NOMO-1 (cell line): ENCODE measurements around the gene HNRNPH1.
"Not testable (repeated sequence)": the region's sequence is repeated elsewhere in the genome, so short reads cannot be mapped to it uniquely, and the experiment has no call there.

ENCODE experiments used
- DNase-seq, 2 experiments: peaks; one replicate each; lab custom pipeline; 2025; ENCODE audit not compliant: unreplicated experiment in 2 of 2; lab: John Stamatoyannopoulos, UW

The HNRNPH1 gene, protein sequence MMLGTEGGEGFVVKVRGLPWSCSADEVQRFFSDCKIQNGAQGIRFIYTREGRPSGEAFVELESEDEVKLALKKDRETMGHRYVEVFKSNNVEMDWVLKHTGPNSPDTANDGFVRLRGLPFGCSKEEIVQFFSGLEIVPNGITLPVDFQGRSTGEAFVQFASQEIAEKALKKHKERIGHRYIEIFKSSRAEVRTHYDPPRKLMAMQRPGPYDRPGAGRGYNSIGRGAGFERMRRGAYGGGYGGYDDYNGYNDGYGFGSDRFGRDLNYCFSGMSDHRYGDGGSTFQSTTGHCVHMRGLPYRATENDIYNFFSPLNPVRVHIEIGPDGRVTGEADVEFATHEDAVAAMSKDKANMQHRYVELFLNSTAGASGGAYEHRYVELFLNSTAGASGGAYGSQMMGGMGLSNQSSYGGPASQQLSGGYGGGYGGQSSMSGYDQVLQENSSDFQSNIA

DNA sequence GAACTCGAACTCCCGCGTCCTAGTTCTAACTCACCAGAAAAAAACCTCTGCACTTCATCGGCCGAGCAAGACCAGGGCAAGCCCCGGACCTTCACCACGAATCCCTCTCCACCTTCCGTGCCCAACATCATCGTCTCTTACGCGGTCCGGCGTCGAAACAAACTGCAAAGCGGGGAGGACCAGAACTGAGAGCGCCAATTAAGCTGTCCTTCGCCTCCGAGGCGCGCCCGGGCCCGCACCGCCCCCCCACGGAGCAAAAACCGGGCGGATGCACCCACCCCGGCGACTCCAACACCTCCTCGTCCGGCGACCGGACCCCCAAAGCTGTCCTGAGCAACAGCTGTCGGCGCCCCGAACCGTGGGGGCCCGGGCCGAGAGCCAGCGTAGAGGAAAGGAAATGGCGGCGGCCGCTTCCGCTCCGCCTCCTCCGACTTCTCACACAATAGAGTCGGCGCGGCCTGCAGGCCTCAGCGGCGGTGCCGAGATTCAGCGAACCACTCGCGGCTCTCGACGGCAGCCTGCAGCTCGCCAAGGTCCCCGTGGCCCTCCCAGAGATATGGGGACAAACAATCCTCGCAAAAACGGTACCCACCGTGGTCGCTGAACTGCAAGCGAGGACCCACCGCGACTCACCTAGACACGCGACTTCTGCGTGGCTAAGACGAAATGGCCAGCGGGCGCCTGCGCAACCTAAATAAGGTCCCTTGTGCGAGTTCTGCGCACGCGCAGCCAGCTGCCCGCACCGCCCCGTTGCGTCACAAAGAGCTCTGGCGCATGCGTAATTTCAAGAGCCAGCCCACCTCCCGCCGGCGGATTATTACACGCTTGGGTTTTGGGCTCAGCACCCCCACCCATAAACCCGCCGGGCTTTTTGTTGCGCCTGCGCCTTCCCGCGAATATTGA lies at the start of gene HNRNPH1:
TSS of gene HNRNPH1 (minus strand) at position 669 of the 903 bp plus-strand sequence. CDS start at position 131, 538 bp downstream.
- peak; percentile 98 to 100 for DNase-seq

DNA sequence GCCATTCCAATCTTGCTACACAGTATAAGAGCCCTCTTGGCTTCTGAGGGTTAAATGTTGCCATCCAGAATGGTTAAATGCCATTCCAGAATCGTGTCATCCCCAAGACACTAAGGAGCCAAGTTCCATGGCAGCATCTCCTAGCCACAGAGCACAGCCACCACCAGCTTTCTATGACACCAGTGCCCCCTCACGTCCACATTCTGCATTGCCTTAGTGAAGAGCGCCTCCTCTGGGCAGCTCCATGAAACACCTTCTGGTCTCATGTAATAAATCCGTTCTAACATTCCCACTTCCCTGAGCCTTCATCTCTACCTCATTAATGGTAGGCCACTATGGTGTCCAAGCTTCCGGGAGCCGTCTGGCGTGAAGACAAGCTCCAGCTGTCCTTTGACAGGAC lies 44.9 kb upstream of the HNRNPH1 start:
- DNase-seq: peak; percentile 56 to 84

DNA sequence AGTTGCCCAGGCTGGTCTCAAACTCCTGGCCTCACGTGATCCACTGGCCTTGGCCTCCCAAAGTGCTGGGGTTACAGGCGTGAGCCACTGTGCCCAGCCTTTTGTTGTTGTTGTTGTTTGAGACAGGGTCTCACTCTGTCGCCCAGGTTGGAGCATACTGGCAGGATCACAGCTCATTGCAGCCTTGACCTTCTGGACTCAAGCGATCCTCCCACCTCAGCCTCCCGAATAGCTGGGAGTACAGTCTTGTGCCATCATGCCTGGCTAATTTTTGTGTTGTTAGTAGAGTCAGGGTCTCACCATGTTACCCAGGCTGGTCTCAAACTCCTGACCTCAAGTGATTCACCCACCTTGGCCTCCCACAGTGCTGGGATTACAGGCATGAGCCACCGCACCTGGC lies 38.2 kb upstream of the HNRNPH1 start:
- not testable (repeated sequence) for DNase-seq

DNA sequence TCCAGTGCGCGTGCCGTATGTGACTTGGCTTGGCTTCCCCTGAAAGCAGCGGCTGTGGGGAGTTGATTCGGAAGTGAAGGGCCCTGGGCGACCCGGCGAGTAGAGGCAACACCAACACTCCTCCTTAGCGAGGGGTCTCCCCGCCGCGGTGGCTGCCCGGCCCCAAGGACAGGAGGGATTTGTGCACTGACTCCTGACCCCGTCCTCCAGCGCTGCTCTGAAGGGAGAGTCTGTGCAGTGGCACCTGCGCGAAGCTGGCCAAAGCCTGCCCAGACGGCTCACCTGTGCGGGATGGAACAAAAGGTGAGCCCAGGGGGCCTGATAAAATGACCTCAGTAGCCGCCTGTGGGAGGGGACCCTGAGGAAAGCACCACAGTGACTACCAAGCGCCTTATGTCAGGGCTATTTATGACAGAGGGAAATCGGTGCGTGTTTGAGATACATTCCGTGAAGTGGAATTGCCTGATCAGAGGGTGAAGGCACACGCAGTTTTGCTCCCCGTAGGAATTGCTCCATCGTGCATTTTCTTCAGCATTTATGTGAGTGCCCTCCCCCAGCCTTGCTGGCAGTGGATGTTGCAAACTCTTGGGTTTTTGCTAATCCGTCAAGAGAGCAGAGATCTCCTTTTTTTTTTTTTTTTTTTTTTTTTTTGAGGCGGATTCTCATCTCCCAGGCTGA lies 34.8 kb upstream of the HNRNPH1 start:
- peak; percentile 40 to 58 for DNase-seq

DNA sequence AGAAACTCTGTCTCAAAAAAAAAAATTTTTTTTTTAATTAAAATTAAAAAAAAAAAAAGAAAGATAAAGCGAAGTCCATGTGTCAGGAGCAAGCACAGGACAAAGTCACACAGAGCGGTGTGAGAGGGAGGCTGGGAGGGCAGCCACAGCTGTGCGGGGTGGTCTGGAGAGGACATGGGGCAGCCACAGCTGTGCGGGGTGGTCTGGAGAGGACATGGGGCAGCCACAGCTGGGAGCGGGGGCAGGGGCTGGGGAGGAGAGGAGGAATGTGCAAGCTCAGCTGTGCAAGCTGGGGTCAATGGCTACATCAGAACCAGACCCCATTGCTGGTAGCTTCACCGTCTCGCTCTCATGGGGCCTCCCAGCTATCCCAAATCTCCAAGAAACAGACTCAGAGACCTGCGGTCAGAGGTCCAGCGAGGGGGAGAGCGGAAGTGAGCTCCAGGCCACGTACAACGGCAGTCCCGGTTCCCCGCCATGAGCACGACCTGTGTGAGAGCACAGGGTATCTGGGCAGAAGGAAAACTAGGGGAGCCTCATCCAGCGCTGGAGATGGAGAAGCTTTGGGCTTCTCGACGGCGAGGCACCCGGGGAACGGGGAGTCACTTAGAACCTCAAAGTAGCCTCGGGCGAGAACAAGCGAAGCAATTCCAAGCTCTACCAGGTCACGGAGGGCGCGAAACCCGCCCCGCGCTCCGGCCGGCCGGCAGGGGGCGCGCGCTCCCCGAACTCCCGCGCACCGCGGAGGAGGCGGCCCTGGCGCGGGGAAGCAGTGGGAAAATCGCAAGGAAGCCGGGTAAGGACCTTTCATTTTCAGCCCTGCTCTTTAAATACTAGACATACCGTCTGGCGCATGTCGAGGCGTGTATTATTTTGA lies 34.1 kb upstream of the HNRNPH1 start:
- DNase-seq: not testable (repeated sequence)

DNA sequence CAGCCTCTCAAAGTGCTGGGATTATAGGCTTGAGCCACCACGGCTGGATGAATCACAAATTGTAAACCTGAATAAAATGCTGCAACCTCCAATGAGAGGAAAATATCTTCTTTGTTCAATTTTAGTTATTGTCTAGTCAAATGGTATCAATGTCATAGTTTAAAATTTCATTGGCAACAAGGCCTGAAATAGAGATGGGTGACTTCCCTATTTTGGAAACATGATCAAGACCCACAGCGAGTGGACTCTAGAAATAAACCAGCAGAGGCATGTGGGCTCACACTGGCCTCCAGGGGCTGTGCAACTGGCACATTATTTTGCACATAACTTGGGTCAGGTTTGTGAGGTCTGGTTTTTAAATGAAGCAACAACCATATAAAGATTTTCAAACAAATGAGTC lies 29.7 kb upstream of the HNRNPH1 start:
- DNase-seq: peak in 1 of 2 experiments; percentile 1

DNA sequence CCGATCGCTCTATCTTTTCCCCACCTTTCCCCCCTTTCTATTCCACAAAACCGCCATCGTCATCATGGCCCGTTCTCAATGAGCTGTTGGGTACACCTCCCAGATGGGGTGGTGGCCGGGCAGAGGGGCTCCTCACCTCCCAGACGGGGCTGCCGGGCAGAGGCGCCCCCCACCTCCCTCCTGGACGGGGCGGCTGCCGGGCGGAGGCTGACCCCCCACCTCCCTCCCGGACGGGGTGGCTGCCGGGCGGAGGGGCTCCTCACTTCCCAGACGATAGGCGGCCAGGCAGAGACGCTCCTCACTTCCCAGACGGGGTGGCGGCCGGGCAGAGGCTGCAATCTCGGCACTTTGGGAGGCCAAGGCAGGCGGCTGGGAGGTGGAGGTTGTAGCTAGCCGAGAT lies 26.8 kb upstream of the HNRNPH1 start:
- DNase-seq: not testable (repeated sequence)

DNA sequence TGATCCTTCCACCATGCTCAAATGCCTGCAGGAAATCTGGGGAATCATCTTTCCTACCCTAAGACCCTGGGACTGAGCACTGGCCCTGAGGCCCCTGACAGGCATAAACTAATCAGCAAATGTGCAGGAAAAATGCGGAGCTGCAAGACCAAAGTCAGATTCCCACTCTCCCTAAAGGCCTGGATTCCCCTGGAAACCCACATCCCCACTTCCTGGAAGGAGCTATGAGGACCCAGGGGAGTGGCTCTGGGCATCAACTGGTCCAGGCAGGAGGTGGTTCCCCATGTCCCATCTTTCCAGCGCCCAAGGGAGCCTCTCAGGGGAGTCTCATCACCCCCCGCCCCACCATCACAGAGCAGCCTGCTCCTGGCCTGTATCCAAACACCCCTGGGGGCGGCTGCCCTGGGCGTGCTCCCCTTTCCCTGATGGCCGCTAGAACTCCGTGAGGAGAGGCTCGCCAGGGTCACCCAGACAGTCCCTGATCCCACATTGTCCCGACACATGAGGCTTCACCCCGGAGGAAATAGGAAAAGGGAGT lies 25.8 kb upstream of the HNRNPH1 start:
- not testable (repeated sequence) for DNase-seq

DNA sequence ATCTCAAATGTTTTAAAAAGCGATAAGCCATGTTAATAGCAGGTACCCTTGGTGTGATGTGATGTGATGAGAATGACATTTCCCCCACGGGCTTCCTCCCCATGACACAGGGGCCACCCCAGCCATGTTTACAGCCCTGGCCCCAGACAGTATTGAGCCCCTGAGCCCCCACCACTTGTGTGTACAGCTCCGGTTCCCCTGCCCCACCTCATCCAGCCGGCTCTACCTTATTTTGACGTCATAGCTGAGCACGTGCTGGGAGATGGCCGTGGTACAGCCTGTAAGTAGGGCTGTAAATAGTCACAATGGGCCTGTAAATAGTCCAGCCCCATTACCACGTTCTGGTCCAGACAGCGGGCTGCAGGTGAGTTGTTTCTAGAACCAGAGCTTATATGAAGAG lies 24.9 kb upstream of the HNRNPH1 start:
- DNase-seq: no peak

DNA sequence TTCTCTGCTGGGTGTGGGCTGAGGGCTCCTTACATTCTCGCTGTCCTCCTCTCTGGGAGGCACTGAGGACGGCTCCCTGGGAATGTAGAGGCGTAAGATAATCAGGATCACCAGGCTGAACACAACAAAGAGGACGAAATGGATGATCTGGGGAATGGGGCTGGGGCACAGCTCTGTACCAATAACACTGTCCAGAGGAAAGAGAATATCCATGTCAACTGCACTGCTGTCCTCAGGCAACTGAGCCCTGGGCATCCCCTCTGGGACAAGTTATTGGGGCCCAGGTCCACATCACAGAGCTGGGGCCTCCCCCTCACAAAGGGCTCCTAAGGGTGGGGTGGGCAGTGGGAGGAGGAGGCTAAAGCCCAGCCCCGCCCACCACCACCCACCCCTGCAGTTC lies 21.3 kb upstream of the HNRNPH1 start:
- not testable (repeated sequence) for DNase-seq

DNA sequence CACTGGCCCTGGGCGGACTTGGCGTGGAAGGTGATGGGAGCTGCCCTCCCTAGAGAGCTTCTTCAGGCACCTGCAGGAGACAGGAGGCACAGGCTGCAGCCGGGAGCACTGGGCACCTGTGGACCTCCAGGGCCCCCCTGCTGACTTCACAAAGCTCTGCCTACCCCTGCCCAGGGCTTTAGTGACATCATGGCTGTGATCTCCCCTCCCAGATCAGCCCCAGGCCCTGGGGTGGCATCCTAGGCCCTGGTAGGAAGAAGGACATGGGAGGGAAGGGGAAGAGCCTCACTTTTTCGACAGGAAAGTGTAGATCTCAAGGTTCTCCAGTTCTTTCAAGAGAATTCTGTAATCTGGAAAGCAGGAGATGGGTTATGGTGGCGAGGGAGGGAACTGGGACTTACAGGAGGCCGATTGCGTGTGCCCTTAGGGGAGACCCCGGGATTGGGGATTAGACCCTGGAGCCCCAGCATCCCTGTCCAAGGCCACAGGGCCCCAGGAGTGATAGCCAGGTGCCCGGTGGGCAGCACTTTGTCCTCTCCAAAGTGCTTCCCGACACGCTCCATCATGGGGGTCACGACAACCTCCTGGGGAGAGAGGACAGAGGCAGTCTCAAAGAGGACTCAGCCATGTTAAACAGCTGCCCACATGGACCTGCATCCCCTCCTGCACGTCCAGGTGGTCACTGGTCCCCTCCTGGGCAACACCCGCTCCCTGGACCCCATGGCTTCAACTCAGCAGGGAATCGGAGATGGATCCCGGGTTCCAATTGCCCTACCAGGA lies 19.9 kb upstream of the HNRNPH1 start:
- not testable (repeated sequence) for DNase-seq

DNA sequence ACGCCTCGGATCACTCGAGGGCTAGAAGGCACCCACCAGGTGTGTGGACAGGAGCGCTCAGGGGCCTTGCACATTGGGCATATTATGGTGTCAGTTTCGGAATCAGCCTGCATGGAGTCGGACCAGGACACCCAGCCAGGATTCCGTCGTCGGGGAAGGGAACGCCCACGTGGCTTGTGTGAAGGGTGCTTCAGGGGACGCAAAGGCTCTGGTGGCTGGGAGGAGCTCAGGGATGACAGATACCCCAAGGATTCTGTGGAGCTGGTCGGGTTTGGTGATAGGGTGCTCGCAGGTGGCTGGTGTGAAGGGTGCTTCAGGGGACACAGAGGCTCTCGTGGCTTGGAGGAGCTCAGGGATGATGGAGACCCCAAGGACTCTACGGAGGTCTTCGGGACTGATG lies 19.2 kb upstream of the HNRNPH1 start:
- DNase-seq: not testable (repeated sequence)

DNA sequence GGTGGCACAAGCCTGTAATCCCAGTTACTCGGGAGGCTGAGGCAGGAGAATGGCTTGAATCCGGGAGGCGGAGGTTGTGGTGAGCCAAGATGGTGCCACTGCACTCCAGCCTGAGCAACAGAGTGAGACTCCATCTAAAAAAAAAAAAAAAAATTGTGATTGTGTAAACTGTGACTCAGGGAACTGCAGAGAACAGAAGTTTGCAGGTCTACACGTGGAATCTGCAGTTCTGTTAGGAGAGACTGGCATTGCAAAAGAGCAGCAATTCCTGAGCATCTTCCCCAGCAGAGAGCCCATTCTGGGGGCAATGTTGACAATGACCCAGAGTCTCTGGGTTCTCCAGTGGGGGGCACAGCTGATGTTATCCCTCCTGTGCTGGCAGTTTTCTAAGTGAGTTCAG lies 18.3 kb upstream of the HNRNPH1 start:
- not testable (repeated sequence) for DNase-seq

DNA sequence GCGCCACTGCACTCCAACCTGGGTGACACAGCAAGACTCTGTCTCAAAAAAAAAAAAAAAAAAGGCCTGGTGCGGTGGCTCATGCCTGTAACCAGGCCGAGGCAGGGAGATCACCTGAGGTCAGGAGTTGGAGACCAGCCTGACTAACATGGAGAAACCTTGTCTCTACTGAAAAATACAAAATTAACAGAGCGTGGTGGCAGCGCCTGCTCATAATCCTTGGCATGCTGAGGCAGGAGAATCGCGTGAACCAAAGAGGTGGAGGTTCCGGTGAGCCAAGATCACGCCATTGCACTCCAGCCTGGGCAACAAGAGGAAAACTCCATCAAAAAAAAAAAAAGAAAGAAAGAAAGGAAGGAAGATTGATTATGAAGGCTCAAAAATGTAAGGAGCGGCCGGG lies 15.8 kb upstream of the HNRNPH1 start:
- DNase-seq: not testable (repeated sequence)

DNA sequence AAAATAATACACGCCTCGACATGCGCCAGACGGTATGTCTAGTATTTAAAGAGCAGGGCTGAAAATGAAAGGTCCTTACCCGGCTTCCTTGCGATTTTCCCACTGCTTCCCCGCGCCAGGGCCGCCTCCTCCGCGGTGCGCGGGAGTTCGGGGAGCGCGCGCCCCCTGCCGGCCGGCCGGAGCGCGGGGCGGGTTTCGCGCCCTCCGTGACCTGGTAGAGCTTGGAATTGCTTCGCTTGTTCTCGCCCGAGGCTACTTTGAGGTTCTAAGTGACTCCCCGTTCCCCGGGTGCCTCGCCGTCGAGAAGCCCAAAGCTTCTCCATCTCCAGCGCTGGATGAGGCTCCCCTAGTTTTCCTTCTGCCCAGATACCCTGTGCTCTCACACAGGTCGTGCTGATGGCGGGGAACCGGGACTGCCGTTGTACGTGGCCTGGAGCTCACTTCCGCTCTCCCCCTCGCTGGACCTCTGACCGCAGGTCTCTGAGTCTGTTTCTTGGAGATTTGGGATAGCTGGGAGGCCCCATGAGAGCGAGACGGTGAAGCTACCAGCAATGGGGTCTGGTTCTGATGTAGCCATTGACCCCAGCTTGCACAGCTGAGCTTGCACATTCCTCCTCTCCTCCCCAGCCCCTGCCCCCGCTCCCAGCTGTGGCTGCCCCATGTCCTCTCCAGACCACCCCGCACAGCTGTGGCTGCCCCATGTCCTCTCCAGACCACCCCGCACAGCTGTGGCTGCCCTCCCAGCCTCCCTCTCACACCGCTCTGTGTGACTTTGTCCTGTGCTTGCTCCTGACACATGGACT lies 11.1 kb upstream of the HNRNPH1 start:
- not testable (repeated sequence) for DNase-seq

DNA sequence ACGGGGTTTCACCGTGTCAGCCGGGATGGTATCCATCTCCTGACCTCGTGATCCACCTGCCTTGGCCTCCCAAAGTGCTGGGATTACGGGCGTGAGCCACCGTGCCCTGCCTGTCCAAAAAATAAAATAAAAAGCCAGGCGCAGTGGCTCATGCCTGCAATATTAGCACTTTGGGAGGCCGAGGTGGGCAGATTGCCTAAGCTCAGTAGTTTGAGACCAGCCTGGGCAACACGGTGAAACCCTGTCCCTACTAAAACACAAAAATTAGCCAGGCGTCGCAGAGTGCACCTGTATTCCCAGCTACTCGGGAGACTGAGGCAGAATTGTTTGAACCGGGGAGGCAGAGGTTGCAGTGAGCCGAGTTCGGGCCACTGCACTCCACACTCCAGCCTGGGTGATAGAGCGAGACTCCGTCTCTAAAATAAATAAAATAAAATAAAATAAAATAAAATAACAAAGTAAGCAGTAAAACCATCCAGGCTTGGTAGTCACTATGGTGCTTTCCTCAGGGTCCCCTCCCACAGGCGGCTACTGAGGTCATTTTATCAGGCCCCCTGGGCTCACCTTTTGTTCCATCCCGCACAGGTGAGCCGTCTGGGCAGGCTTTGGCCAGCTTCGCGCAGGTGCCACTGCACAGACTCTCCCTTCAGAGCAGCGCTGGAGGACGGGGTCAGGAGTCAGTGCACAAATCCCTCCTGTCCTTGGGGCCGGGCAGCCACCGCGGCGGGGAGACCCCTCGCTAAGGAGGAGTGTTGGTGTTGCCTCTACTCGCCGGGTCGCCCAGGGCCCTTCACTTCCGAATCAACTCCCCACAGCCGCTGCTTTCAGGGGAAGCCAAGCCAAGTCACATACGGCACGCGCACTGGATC lies 10.3 kb upstream of the HNRNPH1 start:
- DNase-seq: not testable (repeated sequence)

DNA sequence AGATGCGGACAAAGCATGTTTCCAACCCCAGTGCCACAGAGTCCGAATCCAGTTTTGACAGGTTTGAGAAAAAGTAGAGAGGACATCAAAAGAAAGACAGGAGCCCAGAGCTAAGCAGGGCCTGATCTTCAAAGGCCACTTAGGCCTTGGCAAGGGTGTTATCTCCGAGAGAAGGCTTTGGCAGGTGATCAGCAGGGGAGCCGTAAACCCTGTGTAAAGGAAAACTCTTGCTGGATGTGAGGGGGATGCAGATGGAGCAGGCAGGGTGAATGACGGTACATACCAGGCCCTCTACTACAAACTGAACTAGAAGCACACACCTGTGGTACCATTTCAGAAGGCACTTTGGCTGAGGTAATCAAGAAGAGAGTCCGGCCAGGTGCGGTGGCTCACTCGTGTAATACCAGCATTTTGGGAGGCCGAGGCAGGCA lies 1.4 kb upstream of the HNRNPH1 start:
- DNase-seq: no peak
